ENCODE measurements around the gene MAP3K6. TPM values are rescaled to one million over a fixed set of nuclear protein-coding genes. Genes with fewer than 3 reads are reported as not detected.

Gene MAP3K6
- total RNA-seq, 1 experiment from 2014 or later: 7.7 TPM

GRCh38 chr1:27380766-27381733, 14.3 kb upstream of the MAP3K6 start:
- Histone ChIP-seq H4K20me1 (ENCODE audit: control insufficient read depth, insufficient read depth, insufficient read length) (no peaks in the 10 kb centered on the region), H2BK20ac (ENCODE audit: low read depth, low read length, poor library complexity, severe bottlenecking) (no peak overlapping the region), H3K79me1 (ENCODE audit: insufficient read depth, low read depth, low read length, poor library complexity, severe bottlenecking) (no peaks in the 10 kb centered on the region), H3T11ph (ENCODE audit: low read length) (no peak overlapping the region), H2AFZ (ENCODE audit: low read length) (no peak overlapping the region), H4K5ac (ENCODE audit: insufficient read length, low read depth, low read length) (no peak overlapping the region), H2BK120ac (ENCODE audit: low read depth, low read length, poor library complexity, severe bottlenecking) (no peak overlapping the region), H3K27ac (ENCODE audit: insufficient read length, low read depth, low read length) (no peak overlapping the region), H3K79me2 (ENCODE audit: insufficient read depth, low read length) (no peaks in the 10 kb centered on the region), H2BK15ac (ENCODE audit: low read depth, low read length) (no peak overlapping the region), H2AK5ac (ENCODE audit: insufficient read length, low read length) (no peak overlapping the region), H3K9me3 (ENCODE audit: control insufficient read depth, low read depth, low read length) (no peaks in the 10 kb centered on the region), H3K56ac (ENCODE audit: insufficient read length, low read depth, low read length) (no peak overlapping the region), H3K4ac (ENCODE audit: low read depth, low read length) (no peak overlapping the region), H4K8ac (replicated peaks; ENCODE audit: insufficient read length, low read depth, low read length) (no peak overlapping the region), H3K18ac (ENCODE audit: insufficient read length, low read depth, low read length) (no peak overlapping the region), H3K23me2 (ENCODE audit: insufficient read length, low read depth, low read length, poor library complexity, severe bottlenecking) (peaks cover 6% of the 10 kb centered on the region), H3K27me3 (ENCODE audit: insufficient read depth, low read length) (no peaks in the 10 kb centered on the region), H2BK12ac (ENCODE audit: insufficient read length, low read depth, low read length) (no peak overlapping the region), H3K9ac (ENCODE audit: extremely low read depth, insufficient read length, low read length) (no peak overlapping the region), H3K4me1 (ENCODE audit: insufficient read depth, low read length) (no peaks in the 10 kb centered on the region; the same call in 1 of the 2 replicates), H2BK5ac (ENCODE audit: insufficient read length, low read length) (no peak overlapping the region), H3K14ac (ENCODE audit: insufficient read depth, low read length) (no peak overlapping the region), H4K91ac (ENCODE audit: insufficient read length, low read depth, low read length) (no peak overlapping the region), H3K4me2 (ENCODE audit: insufficient read depth, insufficient read length, low read length) (no peak overlapping the region), H3K23ac (ENCODE audit: insufficient read length, low read depth, low read length) (no peak overlapping the region)
- DNase-seq: no peak
- no peak overlapping the region for H3K27ac Mint-ChIP-seq
- peak overlapping the region in 1 of 2 experiments; percentile 18; a peak in 2 of 5 replicates for H3K4me3 Mint-ChIP-seq
- TF ChIP-seq CTCF (conservative IDR thresholded peaks at IDR 0.05): no peak
- peaks cover 8 to 17% of the 10 kb centered on the region in 2 experiments for H3K4me1 Mint-ChIP-seq
- H3K27me3 Mint-ChIP-seq (ENCODE audit: low read depth): peaks cover 25% of the 10 kb centered on the region
- H3K36me3 Mint-ChIP-seq (ENCODE audit: insufficient read depth in 1 of 3, low read depth in 3 of 3): no peaks in the 10 kb centered on the region; a peak in 1 of 7 replicates
- WGBS (ENCODE audit: extremely low coverage, insufficient read length, low lambda C conversion rate): no CpG with 5 or more reads among the region's 12 CpGs
- no peaks in the 10 kb centered on the region for H3K9me3 Mint-ChIP-seq

All from H9 (cell line).